Mesendoderm (in vitro differentiated cells): ENCODE measurements around the gene IKZF1.

Experiments
- DNase-seq: peaks from one replicate; pipeline ENCODE4 v3.0.0; 2013
- H2AK5ac ChIP-seq: 2 replicates; pipeline ENCODE4 v1.6.1; 2013; ENCODE audit warnings: low read length, inconsistent platforms
- H2BK120ac ChIP-seq: 2 replicates; pipeline ENCODE4 v1.6.1; 2013; ENCODE audit warnings: low read depth, mild to moderate bottlenecking, low read length, moderate library complexity, mixed read lengths
- H2BK15ac ChIP-seq: replicated peaks from 2 replicates; pipeline ENCODE4 v1.6.1; 2013; ENCODE audit warnings: low read depth, mild to moderate bottlenecking, moderate library complexity
- H2BK5ac ChIP-seq: 2 replicates; pipeline ENCODE4 v1.6.1; 2013; ENCODE audit warnings: low read length, inconsistent platforms
- H3K18ac ChIP-seq: 2 replicates; pipeline ENCODE4 v1.6.1; 2013; ENCODE audit warnings: mild to moderate bottlenecking, low read length, mixed read lengths
- H3K23ac ChIP-seq: one replicate; pipeline ENCODE4 v1.6.1; 2013; ENCODE audit warnings: low read length
- H3K27ac ChIP-seq: 2 replicates; pipeline ENCODE4 v1.5.1; 2013; ENCODE audit warnings: low read depth, mild to moderate bottlenecking, inconsistent platforms, low read length, moderate library complexity
- H3K27me3 ChIP-seq: 2 replicates; pipeline ENCODE4 v1.6.1; 2013; ENCODE audit warnings: low read length, control low read depth, mild to moderate bottlenecking, inconsistent platforms; ENCODE audit not compliant: insufficient read depth, poor library complexity
- H3K36me3 ChIP-seq: 2 replicates; pipeline ENCODE4 v1.6.1; 2013; ENCODE audit warnings: low read length, inconsistent platforms; ENCODE audit not compliant: control insufficient read depth, insufficient read depth
- H3K4ac ChIP-seq: one replicate; pipeline ENCODE4 v1.6.1; 2013; ENCODE audit warnings: low read depth, mild to moderate bottlenecking, low read length, moderate library complexity
- H3K4me1 ChIP-seq: 2 replicates; pipeline ENCODE4 v1.6.1; 2013; ENCODE audit warnings: low read depth, low read length, inconsistent platforms; ENCODE audit not compliant: control insufficient read depth
- H3K4me2 ChIP-seq: 2 replicates; pipeline ENCODE4 v1.6.1; 2013; ENCODE audit warnings: low read length
- H3K4me3 ChIP-seq: 2 replicates; pipeline ENCODE4 v1.5.1; 2013; ENCODE audit warnings: mild to moderate bottlenecking, low read length
- H3K56ac ChIP-seq: one replicate; pipeline ENCODE4 v1.6.1; 2013; ENCODE audit warnings: low read length
- H3K79me1 ChIP-seq: 2 replicates; pipeline ENCODE4 v1.6.1; 2013; ENCODE audit warnings: low read length, inconsistent platforms
- H3K79me2 ChIP-seq: 2 replicates; pipeline ENCODE4 v1.6.1; 2013; ENCODE audit warnings: mild to moderate bottlenecking, low read length; ENCODE audit not compliant: control insufficient read depth, insufficient read depth
- H3K9ac ChIP-seq: 2 replicates; pipeline ENCODE4 v1.6.1; 2013; ENCODE audit warnings: low read length, inconsistent platforms
- H4K5ac ChIP-seq: one replicate; pipeline ENCODE4 v1.6.1; 2013; ENCODE audit warnings: low read length
- H4K8ac ChIP-seq: one replicate; pipeline ENCODE4 v1.6.1; 2013; ENCODE audit warnings: low read depth, mild to moderate bottlenecking, control low read depth, low read length, moderate library complexity
- WGBS: extraction: QIAGEN DNeasy Blood & Tissue Kit; methylation state at CpG from one replicate; pipeline ENCODE4 v1.1.7; 2013; ENCODE audit warnings: low lambda C conversion rate, missing lambda C conversion rate; ENCODE audit not compliant: insufficient coverage; ENCODE audit errors: extremely low coverage; 5-methylcytosine and 5-hydroxymethylcytosine counted together

Gene IKZF1

DNA sequence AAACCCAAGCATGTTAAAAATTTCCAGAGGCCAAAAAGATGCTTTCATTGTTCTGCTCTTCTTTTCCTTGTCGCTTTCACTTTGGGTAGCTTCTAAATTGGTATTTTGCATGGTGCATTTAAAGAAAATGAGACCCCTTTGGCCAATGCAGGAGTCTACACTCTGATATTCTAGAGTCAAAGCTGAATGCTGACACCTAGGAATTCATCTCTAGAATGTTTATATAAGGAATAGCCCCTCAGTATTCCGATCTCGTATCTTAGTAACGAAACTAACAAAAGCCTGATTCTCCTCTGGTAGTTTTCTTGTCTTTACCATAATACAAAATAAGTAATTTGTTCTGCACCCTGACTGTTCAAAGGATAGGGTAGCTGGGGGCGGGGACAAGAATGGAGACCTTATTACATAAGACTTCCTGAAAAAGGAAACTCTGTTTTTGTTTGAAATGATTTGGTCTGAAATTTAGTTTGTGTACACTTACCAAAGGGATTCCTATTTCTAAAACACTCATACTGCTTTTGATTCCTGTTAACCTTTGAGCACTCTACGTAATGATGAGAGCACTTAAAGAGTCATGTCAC lies 17.1 kb downstream of the IKZF1 start:
- Histone ChIP-seq H3K4me3 (no peak overlapping the region), H3K79me2 (no peaks in the 10 kb centered on the region), H3K4me2 (no peak overlapping the region), H2AK5ac (no peak overlapping the region), H4K8ac (no peak overlapping the region), H2BK120ac (no peak overlapping the region), H3K27ac (no peak overlapping the region), H3K4ac (no peak overlapping the region), H3K79me1 (no peaks in the 10 kb centered on the region), H3K36me3 (no peaks in the 10 kb centered on the region), H2BK5ac (no peak overlapping the region), H3K4me1 (peaks cover under 1% of the 10 kb centered on the region), H3K18ac (no peak overlapping the region), H3K9ac (no peak overlapping the region), H3K27me3 (no peaks in the 10 kb centered on the region), H3K23ac (no peak overlapping the region), H2BK15ac (no peak overlapping the region), H4K5ac (no peak overlapping the region), H3K56ac (no peak overlapping the region)
- DNase-seq = no peak
- no CpG with 5 or more reads among the region's 6 CpGs for WGBS

DNA sequence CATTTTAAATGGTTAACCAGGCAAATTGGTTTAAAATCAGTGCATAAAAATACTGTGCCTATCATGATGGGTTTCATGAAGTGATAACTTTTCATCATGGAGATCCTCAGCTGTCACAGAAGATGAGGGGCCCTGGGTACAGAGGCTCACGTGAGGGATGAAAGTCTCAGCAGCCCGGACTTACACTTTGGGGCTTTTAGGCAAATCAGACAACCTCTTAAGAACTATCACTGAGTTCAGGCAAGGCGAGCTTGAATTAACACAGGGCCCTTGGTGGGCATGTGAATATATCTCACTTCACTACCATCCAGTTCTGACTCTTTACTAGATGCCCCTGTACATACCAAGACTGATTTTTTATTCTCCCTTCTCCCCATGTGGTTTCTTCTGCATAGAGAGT lies 19.6 kb downstream of the IKZF1 start:
- H3K23ac ChIP-seq = no peak overlapping the region
- no peak overlapping the region for H3K4me3 ChIP-seq
- H3K27ac ChIP-seq = no peak overlapping the region
- H4K5ac ChIP-seq = no peak overlapping the region
- no peak for DNase-seq
- no CpG with 5 or more reads among the region's 3 CpGs for WGBS
- H2BK5ac ChIP-seq = no peak overlapping the region
- no peaks in the 10 kb centered on the region for H3K27me3 ChIP-seq
- no peaks in the 10 kb centered on the region for H3K79me1 ChIP-seq
- H3K56ac ChIP-seq = no peak overlapping the region
- H2AK5ac ChIP-seq = no peak overlapping the region
- no peaks in the 10 kb centered on the region for H3K36me3 ChIP-seq
- H2BK120ac ChIP-seq = no peak overlapping the region
- no peaks in the 10 kb centered on the region for H3K79me2 ChIP-seq
- H3K9ac ChIP-seq = no peak overlapping the region
- no peak overlapping the region for H3K4ac ChIP-seq
- H3K4me2 ChIP-seq = no peak overlapping the region
- H3K18ac ChIP-seq = no peak overlapping the region
- H3K4me1 ChIP-seq = no peaks in the 10 kb centered on the region
- H4K8ac ChIP-seq = no peak overlapping the region
- no peak overlapping the region for H2BK15ac ChIP-seq

DNA sequence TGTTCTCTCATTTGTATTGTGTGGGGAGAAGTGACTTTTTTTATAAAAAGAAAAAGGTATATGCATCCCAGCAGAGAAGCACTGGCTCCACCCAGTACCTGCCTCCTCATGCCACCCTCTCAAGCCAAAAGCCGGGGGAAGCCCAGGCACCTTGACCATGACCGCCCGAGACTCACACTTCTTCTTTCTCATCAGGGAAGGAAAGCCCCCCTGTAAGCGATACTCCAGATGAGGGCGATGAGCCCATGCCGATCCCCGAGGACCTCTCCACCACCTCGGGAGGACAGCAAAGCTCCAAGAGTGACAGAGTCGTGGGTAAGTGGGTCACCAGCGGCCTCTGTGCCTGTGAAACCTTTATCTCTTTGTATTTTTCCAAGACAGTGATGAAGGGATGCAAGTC lies 22.9 kb downstream of the IKZF1 start:
- Histone ChIP-seq H4K8ac (no peak overlapping the region), H2BK15ac (no peak overlapping the region), H2BK120ac (no peak overlapping the region), H2AK5ac (no peak overlapping the region), H3K9ac (no peak overlapping the region), H3K79me2 (no peaks in the 10 kb centered on the region), H3K27ac (no peak overlapping the region), H4K5ac (no peak overlapping the region), H3K56ac (no peak overlapping the region), H3K23ac (no peak overlapping the region), H3K36me3 (no peaks in the 10 kb centered on the region), H3K4me3 (no peak overlapping the region), H3K4me1 (peaks cover 5% of the 10 kb centered on the region), H3K18ac (no peak overlapping the region), H3K27me3 (no peaks in the 10 kb centered on the region), H3K79me1 (no peaks in the 10 kb centered on the region), H3K4ac (no peak overlapping the region), H3K4me2 (no peak overlapping the region), H2BK5ac (no peak overlapping the region)
- DNase-seq = no peak
- WGBS = no CpG with 5 or more reads among the region's 10 CpGs

DNA sequence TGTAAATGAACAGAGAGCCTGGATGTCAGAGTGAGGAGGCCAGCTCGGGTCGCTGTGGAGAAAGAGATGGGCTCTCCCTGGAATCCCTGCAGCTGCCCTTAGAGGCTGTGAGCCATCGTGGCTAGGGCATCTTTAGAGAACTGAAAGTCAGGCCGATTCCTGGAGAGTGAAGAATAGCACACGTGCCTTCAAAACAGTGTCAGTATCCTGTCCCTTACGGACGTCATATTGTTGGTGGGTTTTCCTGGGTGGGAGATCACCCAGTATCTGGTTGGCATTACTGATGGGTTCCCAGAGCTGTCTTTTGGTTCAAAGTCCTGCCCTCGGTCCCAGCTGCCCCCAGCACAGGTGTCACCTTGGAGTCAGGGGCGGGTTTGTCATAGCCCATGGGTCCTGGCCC lies 25.3 kb downstream of the IKZF1 start:
- H3K27me3 ChIP-seq = no peaks in the 10 kb centered on the region
- H4K5ac ChIP-seq = no peak overlapping the region
- no peak overlapping the region for H3K4me2 ChIP-seq
- no peak overlapping the region for H2BK15ac ChIP-seq
- WGBS = no CpG with 5 or more reads among the region's 9 CpGs
- no peaks in the 10 kb centered on the region for H3K79me1 ChIP-seq
- no peak overlapping the region for H2BK120ac ChIP-seq
- H3K36me3 ChIP-seq = no peaks in the 10 kb centered on the region
- no peak overlapping the region for H3K27ac ChIP-seq
- H3K18ac ChIP-seq = no peak overlapping the region
- no peak overlapping the region for H3K23ac ChIP-seq
- no peaks in the 10 kb centered on the region for H3K79me2 ChIP-seq
- no peak overlapping the region for H2AK5ac ChIP-seq
- H3K56ac ChIP-seq = no peak overlapping the region
- no peak overlapping the region for H3K9ac ChIP-seq
- H3K4me1 ChIP-seq = peaks cover 9% of the 10 kb centered on the region
- H3K4me3 ChIP-seq = no peak overlapping the region
- H3K4ac ChIP-seq = no peak overlapping the region
- DNase-seq = no peak
- no peak overlapping the region for H2BK5ac ChIP-seq
- no peak overlapping the region for H4K8ac ChIP-seq

DNA sequence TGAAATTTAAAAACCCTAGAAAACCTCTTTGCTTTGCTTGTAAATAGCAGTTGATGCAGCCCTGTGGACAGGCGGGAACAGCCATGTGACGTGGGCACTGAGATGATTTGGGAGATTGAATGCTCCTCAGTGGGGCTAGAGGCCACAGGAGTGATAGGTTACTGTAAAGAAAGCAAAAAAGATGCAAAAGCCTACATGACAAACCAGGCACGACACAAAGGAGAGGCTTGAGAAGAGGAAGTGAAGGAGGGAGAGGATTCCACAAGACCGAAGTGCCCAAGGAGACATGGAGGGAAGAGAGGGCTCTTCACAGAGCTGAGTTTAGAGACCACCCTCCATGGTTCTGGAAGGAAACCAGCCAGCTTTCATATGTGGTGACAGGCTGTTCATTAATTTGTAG lies 25.7 kb downstream of the IKZF1 start:
- no peak overlapping the region for H2AK5ac ChIP-seq
- no peak overlapping the region for H3K23ac ChIP-seq
- no peak overlapping the region for H2BK15ac ChIP-seq
- H3K4me1 ChIP-seq = peaks cover 9% of the 10 kb centered on the region
- no peak overlapping the region for H3K9ac ChIP-seq
- no peak overlapping the region for H4K5ac ChIP-seq
- H3K79me2 ChIP-seq = no peaks in the 10 kb centered on the region
- no peaks in the 10 kb centered on the region for H3K27me3 ChIP-seq
- H3K4ac ChIP-seq = no peak overlapping the region
- H3K56ac ChIP-seq = no peak overlapping the region
- H3K4me3 ChIP-seq = no peak overlapping the region
- H3K4me2 ChIP-seq = no peak overlapping the region
- no peak overlapping the region for H3K27ac ChIP-seq
- H2BK120ac ChIP-seq = no peak overlapping the region
- no peaks in the 10 kb centered on the region for H3K36me3 ChIP-seq
- H2BK5ac ChIP-seq = no peak overlapping the region
- H3K18ac ChIP-seq = no peak overlapping the region
- no peaks in the 10 kb centered on the region for H3K79me1 ChIP-seq
- DNase-seq = no peak
- no CpG with 5 or more reads among the region's 4 CpGs for WGBS
- no peak overlapping the region for H4K8ac ChIP-seq

DNA sequence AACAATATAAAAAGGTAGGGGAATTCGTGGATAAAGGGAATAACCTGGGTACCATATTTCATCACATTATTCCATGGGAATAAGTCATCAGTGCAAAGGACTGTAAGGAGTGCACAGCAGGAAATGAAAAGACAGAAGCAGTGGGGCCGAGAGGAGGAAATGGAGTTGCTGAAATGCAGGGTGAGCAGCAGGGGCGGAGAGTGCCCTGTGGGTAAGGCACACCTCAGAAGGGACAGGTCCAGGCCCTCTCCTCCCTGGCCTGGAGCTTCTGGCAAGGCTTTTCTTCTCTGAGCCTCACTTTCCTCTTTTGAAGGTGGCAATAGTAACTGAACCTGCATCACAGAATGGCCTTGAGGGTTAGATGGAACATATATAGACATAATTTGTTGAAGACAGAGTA lies 26.2 kb downstream of the IKZF1 start:
- Histone ChIP-seq H2AK5ac (no peak overlapping the region), H3K4me2 (no peak overlapping the region), H2BK120ac (no peak overlapping the region), H4K5ac (no peak overlapping the region), H3K9ac (no peak overlapping the region), H3K27ac (no peak overlapping the region), H3K4ac (no peak overlapping the region), H3K27me3 (no peaks in the 10 kb centered on the region), H3K18ac (no peak overlapping the region), H3K79me1 (no peaks in the 10 kb centered on the region), H3K79me2 (no peaks in the 10 kb centered on the region), H3K56ac (no peak overlapping the region), H2BK5ac (no peak overlapping the region), H2BK15ac (no peak overlapping the region), H3K4me1 (peaks cover 9% of the 10 kb centered on the region), H4K8ac (no peak overlapping the region), H3K23ac (no peak overlapping the region), H3K4me3 (no peak overlapping the region), H3K36me3 (no peaks in the 10 kb centered on the region)
- DNase-seq = no peak
- no CpG with 5 or more reads among the region's 3 CpGs for WGBS
